Renal cortex interstitium (tissue), 11 donors: ENCODE measurements around the gene ZFYVE28. TPM values are rescaled to one million over a fixed set of nuclear protein-coding genes. Genes with fewer than 3 reads are reported as not detected.
"Not testable (repeated sequence)": the region's sequence is repeated elsewhere in the genome, so short reads cannot be mapped to it uniquely, and the experiment has no call there.

Experiments
- DNase-seq, 11 donors: peaks; one replicate each; pipeline ENCODE4 v3.0.0-alpha.2; 2013; ENCODE audit warnings: low read depth in 9 of 11, low spot score in 4 of 11; ENCODE audit errors: extremely low read depth in 1 of 11
- polyA plus RNA-seq, 3 donors: library from polyadenylated mRNA; unstranded; fragments of 120-200 nt; gene quantifications; one replicate each; pipeline ENCODE4 v1.2.1, GENCODE V29; 2013; ENCODE audit not compliant: insufficient read length in 3 of 3

The ZFYVE28 gene
- polyA plus RNA-seq, 3 donors = 1.7 to 3.7 (median 1.8) TPM

GRCh38 chr4:2399216-2399615, 19.2 kb downstream of the ZFYVE28 start:
- no peak for DNase-seq

DNA sequence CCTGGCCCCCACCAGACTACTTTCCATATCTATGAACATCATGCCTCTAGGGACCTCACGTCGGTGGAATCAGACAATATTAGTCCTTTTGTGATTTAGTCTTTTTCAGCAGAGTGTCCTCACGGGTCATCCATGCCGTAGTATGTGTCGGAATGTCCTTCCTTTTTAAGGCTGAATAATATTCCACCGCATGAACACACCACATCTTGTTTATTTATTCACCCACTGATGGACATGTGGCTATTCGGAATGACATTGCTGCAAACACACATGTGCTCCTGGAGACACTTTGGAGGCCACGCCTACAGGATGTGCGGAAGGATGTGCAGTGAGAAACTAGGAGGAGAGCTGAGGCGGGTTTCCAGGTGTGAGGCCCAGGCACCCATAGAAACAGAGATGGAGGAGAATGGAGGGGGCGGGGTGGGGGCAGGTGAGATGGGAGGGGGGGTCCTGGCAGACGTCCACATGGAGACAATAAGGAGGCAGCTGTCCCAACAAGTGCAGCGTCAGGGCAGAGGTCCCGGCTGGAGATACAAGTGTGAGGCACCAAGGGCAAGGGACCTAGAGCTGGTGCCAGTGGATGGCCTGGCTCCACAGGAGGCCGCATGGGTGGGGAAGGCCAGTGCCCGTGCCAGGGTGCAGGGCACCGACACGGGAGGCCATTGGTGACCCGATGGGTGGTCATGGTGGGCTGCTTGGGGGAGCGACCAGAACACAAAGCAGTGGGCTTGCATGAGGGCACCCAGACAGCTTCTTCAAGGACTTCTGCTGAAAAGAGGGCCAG, 20.7 kb downstream of the ZFYVE28 start:
- DNase-seq = no peak

DNA sequence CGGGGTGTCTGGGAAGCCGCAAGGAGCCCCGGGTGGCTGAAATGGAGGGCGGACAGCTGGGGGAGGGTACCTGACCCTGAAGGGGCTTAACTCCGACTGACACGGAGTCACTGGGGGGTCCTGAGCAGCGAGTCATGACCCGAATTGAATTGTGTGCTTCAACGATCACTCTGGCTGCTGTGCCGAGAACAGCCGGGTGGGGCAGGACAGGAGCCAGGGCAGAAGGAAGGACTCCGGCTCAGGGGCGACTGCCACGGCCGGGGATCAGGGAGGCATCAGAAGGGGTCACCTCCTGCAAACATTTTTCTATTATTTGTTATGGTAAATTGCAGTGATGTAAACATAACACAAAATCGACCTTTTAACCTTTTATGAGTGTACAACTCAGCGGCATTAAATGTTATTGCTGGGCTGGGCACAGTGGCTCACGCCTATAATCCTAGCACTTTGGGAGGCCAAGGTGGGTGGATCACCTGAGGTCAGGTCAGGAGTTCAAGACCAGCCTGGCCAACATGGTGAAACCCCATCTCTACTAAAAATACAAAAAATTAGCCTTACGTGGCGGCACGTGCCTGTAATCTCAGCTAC, 21.6 kb downstream of the ZFYVE28 start:
- no peak for DNase-seq

- no peak for DNase-seq
Measured at GRCh38 chr4:2395584-2395983, 22.9 kb downstream of the ZFYVE28 start.

DNA sequence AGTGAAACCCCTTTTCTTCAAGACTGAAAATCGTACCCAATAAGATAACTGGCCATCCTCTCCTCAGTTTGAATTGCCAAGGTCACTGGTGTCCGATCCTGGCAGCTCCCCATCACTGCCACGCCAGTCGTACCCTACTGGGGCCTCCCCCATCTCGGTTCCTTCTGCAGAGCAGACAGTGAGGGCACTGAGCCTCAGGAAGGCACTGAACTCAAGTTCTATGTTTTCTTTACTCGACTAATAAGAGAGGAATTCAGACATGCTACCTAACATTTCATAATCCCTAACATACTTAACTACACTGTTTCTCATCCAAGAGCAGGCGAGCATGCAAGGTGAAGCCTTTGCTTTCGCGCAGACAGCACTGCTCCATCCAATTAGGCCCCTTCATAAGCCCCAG, 23.4 kb downstream of the ZFYVE28 start:
- no peak for DNase-seq

- no peak for DNase-seq
Measured at GRCh38 chr4:2394528-2394927, 23.9 kb downstream of the ZFYVE28 start.

- peak in 8 of 11 donors; percentile 55 to 82 (median 70) for DNase-seq
Measured at GRCh38 chr4:2393353-2394270, 24.8 kb downstream of the ZFYVE28 start.

- no peak for DNase-seq
Measured at GRCh38 chr4:2390784-2391421, 27.5 kb downstream of the ZFYVE28 start.

DNA sequence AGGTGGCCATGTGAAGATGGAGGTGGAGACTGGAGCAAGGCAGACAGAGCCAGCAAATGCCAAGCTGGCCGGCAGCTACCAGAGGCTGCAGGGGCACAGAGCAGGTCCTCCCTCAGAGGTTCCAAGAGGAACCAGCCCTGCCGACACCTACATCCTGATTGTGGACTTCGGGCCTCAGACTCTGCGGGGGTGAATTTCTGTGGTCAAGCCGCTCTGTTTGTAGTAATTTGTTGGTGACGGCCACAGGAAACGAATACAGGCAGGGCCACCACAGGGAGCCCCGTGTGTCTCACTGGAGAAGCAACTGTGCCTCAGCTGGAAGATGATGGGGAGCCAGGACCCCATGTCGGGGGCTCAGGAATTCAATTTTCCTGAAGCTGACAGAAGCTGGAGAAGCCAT, 28.3 kb downstream of the ZFYVE28 start:
- no peak for DNase-seq

DNA sequence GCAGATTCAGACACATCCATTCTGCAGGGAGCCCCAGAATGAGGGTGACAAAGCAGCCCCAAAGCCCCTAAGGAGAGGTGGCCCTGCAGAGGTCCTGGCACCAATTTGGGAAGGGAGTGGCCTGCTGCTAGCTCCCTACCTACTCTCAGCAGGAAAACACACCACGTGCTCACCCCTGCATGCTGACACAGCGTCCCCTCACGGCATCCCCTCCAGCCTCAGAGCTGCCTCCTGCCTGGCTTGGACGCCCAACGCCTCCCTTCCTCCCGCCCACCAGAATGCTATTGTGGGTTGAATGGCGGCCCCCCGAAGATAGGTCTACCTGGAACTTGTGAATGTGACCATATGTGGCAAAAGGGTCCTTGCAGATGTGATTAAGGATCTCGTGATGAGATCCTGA, 28.8 kb downstream of the ZFYVE28 start:
- DNase-seq = no peak

GRCh38 chr4:2388429-2389182, 29.8 kb downstream of the ZFYVE28 start:
- DNase-seq = no peak

- no peak for DNase-seq
Measured at GRCh38 chr4:2387829-2388228, 30.6 kb downstream of the ZFYVE28 start.

DNA sequence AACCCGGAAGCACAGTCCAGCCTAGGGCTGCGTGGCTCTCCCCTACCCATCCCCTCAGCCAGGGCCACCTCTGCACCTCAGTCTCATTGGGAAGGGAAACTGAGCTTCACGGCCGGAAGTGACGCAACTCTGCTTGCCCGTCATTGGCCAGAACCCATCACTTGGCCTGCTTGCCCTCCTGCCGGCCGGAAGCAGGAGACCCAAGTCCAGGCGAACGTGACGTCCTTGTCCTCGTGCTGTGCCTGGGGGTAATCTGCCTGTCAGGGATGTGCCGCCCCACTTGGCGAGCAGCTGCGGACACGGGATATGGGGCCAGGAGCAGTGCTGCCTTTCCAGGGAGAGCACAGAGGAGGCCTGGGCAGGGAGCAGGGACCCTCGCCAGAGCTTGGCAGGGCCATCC, 31.2 kb downstream of the ZFYVE28 start:
- no peak for DNase-seq

DNA sequence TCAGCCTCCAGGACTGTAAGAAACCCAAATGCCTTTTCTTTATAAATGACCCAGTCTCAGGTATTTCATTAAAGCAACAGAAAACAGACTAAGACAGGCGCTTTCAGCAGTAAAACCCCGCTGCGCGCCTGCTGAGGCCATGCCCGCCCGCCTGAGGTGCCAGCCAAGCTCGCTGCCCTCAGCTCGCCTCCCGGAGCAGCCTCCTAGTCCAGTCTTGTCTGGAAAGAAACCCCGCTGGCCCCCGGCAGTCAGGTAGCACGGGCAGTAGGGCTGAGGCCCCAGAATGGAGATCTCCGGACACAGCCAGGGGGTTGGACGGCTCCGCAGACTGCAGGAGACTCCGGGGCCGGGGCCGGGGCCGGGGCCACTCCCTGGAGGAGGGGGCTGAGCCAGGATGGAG, 31.7 kb downstream of the ZFYVE28 start:
- DNase-seq = no peak

DNA sequence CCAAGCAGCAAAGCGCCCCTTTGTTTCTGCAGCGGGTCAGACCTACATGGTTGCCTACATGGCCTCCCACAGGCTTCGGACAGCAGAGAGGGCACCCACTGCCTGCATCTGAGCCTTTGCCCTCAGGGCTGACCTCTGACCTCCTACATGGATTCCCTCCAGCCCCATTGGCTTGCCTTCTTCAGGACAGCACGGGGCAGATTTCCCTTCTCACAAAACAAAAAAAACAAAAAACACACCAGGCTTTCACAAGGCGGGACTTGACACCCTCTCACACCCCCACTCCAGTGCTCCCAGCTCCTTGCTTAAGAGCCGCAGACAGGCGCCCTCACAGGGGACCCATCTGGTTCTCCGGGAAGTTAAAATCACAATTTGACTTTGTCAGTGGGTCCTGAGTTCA, 32.9 kb downstream of the ZFYVE28 start:
- DNase-seq = no peak

DNA sequence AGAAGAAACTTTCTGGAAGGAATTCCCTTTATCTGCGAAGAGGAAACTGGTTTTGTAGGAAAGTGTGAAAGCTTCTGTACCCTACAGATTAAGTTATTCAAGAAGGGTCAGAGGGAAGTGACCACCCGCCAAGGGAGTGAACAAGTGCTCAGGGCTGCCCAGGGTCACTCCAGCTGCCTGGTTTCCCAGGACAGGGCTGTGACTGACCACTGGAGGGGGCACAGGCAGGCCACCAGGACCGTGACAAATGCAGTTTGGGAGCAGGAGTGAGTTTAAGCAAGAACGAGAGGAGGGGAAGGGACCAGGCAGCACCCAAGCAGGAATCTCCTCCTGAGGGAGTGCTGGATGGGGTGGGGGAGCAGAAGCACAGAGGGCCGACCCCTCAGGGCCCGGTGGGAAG, 34.2 kb downstream of the ZFYVE28 start:
- DNase-seq = no peak

GRCh38 chr4:2383760-2384159, 34.7 kb downstream of the ZFYVE28 start:
- no peak for DNase-seq

GRCh38 chr4:2383220-2383631, 35.2 kb downstream of the ZFYVE28 start:
- DNase-seq = not testable (repeated sequence)

DNA sequence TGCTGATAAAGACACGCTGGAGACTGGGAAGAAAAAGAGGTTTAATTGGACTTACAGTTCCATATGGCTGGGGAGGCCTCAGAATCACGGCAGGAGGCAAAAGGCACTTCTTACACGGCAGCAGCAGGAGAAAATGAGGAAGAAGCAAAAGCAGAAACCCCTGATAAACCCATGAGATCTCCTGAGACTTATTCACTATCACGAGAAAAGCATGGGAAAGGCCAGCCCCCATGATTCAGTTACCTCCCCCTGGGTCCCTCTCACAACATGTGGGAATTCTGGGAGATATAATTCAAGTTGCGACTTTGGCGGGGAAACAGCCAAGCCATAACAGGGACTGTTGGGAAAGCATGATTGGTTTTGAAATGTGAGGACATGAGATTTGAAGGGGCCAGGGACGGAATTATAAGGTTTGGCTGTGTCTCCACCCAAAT, 35.7 kb downstream of the ZFYVE28 start:
- not testable (repeated sequence) for DNase-seq
